GM12873 (cell line): ENCODE data around the gene KLC4.

ENCODE experiments used
- CTCF ChIP-seq: IDR thresholded peaks from 2 replicates; pipeline ENCODE4 v1.5.1; 2012; ENCODE audit warnings: low read depth, mild to moderate bottlenecking, moderate library complexity, low read length, control low read depth; ENCODE audit not compliant: insufficient read depth; ENCODE audit errors: missing control alignments

The KLC4 gene

GRCh38 chr6:43082806-43083655, 23.6 kb downstream of the KLC4 start:
- TF ChIP-seq CTCF, result no peak

- no peak for TF ChIP-seq CTCF
Measured at GRCh38 chr6:43086022-43086658, 26.7 kb downstream of the KLC4 start.

- TF ChIP-seq CTCF, result no peak
Measured at GRCh38 chr6:43088654-43089056, 29.2 kb downstream of the KLC4 start.

GRCh38 chr6:43089467-43089866, 30.0 kb downstream of the KLC4 start:
- TF ChIP-seq CTCF, result no peak

GRCh38 chr6:43089874-43090558, 30.6 kb downstream of the KLC4 start:
- no peak for TF ChIP-seq CTCF

GRCh38 chr6:43090559-43090956, 31.1 kb downstream of the KLC4 start:
- TF ChIP-seq CTCF, result no peak

- TF ChIP-seq CTCF, result no peak
Measured at GRCh38 chr6:43091020-43091419, 31.6 kb downstream of the KLC4 start.
